ENCODE measurements around the gene RCVRN. TPM values are rescaled to one million over a fixed set of nuclear protein-coding genes. Genes with fewer than 3 reads are reported as not detected.

RCVRN gene
- total and polyA plus RNA-seq, 2 of the 8 experiments (the other 6 are each of a cell fraction or from before 2014, with no cell fraction given), result not detected

DNA sequence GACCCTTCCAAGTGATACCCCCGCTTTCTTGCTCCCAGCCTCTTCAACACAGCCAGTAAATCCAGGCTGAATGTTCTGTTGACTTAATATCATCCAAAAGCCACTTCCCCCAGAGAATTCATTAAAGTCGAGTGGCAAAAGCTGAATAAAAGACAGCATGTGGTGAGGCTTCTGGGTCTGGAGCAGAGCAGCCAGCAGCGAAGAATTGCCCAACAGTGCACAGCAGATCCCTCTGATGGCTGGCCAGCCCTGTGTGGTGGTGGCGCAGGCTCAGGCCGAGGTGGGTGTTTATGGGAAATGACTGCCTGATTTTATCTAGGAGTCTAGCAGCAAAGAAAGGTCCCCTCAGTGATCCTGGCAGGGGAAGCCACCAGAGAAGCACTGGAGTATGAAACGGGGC is 30.3 kb upstream of the RCVRN start (continued):
- TF ChIP-seq NANOG (IDR thresholded peaks at IDR 0.05; ENCODE audit: insufficient read depth, low read depth, low read length, poor library complexity, severe bottlenecking) (no peak), TEAD4 (IDR thresholded peaks at IDR 0.05; ENCODE audit: low read depth, low read length) (no peak), KDM1A (IDR thresholded peaks at IDR 0.05; ENCODE audit: borderline replicate concordance, low read length) (no peak), HDAC6 (IDR thresholded peaks at IDR 0.05; ENCODE audit: low read depth, low read length) (no peak)

Measured in H1 (cell line).